WTC11 (cell line): ENCODE results near the gene PTPRN2. TPM values are rescaled to one million over a fixed set of nuclear protein-coding genes. Genes with fewer than 3 reads are reported as not detected.

ENCODE experiments used
- ATAC-seq: fragments of 200-7000 bp; cut with Tn5 transposase; 2 replicates; pipeline ENCODE4 v1.10.0; 2021; ENCODE audit warnings: mild to moderate bottlenecking, moderate library complexity
- CTCF ChIA-PET: fragments of 300-600 bp; sonication (Branson Sonifier 250); formaldehyde crosslinking; loops from one replicate; lab custom pipeline; 2021; ENCODE audit warnings: antibody characterized with exemption; lab: Charles Lee
- POLR2A ChIA-PET: fragments of 350-600 bp; sonication (Branson Sonifier 250); formaldehyde crosslinking; loops from one replicate; lab custom pipeline; 2021; ENCODE audit warnings: antibody characterized with exemption; lab: Charles Lee
- DNase-seq: peaks from one replicate; pipeline ENCODE4 v3.0.0; 2021; ENCODE audit warnings: low spot score
- H3K27ac Mint-ChIP-seq: 2 replicates; pipeline ENCODE4 v1.8.0; 2021; ENCODE audit warnings: mixed read lengths
- H3K27me3 Mint-ChIP-seq: 2 replicates; pipeline ENCODE4 v1.8.0; 2021; ENCODE audit warnings: low read depth, mild to moderate bottlenecking, moderate library complexity, mixed read lengths
- H3K36me3 Mint-ChIP-seq: 2 replicates; pipeline ENCODE4 v1.8.0; 2021; ENCODE audit warnings: mixed read lengths
- H3K4me1 Mint-ChIP-seq: 2 replicates; pipeline ENCODE4 v1.8.0; 2022; ENCODE audit warnings: mixed read lengths
- H3K4me3 Mint-ChIP-seq: 2 replicates; pipeline ENCODE4 v1.8.0; 2021; ENCODE audit warnings: mild to moderate bottlenecking, moderate library complexity, mixed read lengths
- H3K9me3 Mint-ChIP-seq: 2 replicates; pipeline ENCODE4 v1.8.0; 2021; ENCODE audit warnings: mixed read lengths
- AFF4 ChIP-seq: sonication (generic); formaldehyde crosslinking; IDR thresholded peaks from 2 replicates; pipeline ENCODE4 v1.8.1; 2023; ENCODE audit warnings: mild to moderate bottlenecking, missing genetic modification reagents, borderline replicate concordance
- CREB1 ChIP-seq: sonication (generic); formaldehyde crosslinking; IDR thresholded peaks from 2 replicates; pipeline ENCODE4 v1.8.0; 2023; ENCODE audit warnings: mild to moderate bottlenecking, missing genetic modification reagents
- E2F1 ChIP-seq: sonication (generic); formaldehyde crosslinking; IDR thresholded peaks from 2 replicates; pipeline ENCODE4 v1.8.0; 2022; ENCODE audit warnings: mild to moderate bottlenecking, missing genetic modification reagents
- E2F4 ChIP-seq: sonication (generic); formaldehyde crosslinking; IDR thresholded peaks from 2 replicates; pipeline ENCODE4 v1.8.1; 2022; ENCODE audit warnings: low read depth, mild to moderate bottlenecking, moderate library complexity, missing genetic modification reagents, borderline replicate concordance
- ESRRA ChIP-seq: sonication (generic); formaldehyde crosslinking; IDR thresholded peaks from 2 replicates; pipeline ENCODE4 v1.8.1; 2022; ENCODE audit warnings: mild to moderate bottlenecking, missing genetic modification reagents, borderline replicate concordance
- FOXJ3 ChIP-seq: sonication (generic); formaldehyde crosslinking; IDR thresholded peaks from 2 replicates; pipeline ENCODE4 v1.9.0; 2021; ENCODE audit warnings: missing genetic modification reagents, mild to moderate bottlenecking, borderline replicate concordance
- HMGXB4 ChIP-seq: sonication (generic); formaldehyde crosslinking; IDR thresholded peaks from 2 replicates; pipeline ENCODE4 v1.8.1; 2023; ENCODE audit warnings: mild to moderate bottlenecking, moderate library complexity, missing genetic modification reagents
- JUN ChIP-seq: sonication (generic); formaldehyde crosslinking; IDR thresholded peaks from 2 replicates; pipeline ENCODE4 v1.8.0; 2023; ENCODE audit warnings: mild to moderate bottlenecking, missing genetic modification reagents
- MXD4 ChIP-seq: fragments of 250-450 bp; sonication (Bioruptor Pico); IDR thresholded peaks from 2 replicates; pipeline ENCODE4 v1.8.0; 2021; ENCODE audit warnings: mild to moderate bottlenecking, moderate library complexity, borderline replicate concordance
- PRDM15 ChIP-seq: sonication (generic); formaldehyde crosslinking; IDR thresholded peaks from 2 replicates; pipeline ENCODE4 v1.8.0; 2022; ENCODE audit warnings: missing genetic modification reagents
- PRRX2 ChIP-seq: fragments of 250-450 bp; sonication (Bioruptor Pico); IDR thresholded peaks from 2 replicates; pipeline ENCODE4 v1.8.0; 2021; ENCODE audit warnings: mild to moderate bottlenecking
- TEAD1 ChIP-seq: sonication (generic); formaldehyde crosslinking; IDR thresholded peaks from 2 replicates; pipeline ENCODE4 v1.8.0; 2022; ENCODE audit warnings: mild to moderate bottlenecking, missing genetic modification reagents
- TP53 ChIP-seq: sonication (generic); formaldehyde crosslinking; IDR thresholded peaks from 2 replicates; pipeline ENCODE4 v1.8.1; 2023; ENCODE audit warnings: mild to moderate bottlenecking, missing genetic modification reagents
- ZNF219 ChIP-seq: sonication (generic); formaldehyde crosslinking; IDR thresholded peaks from 2 replicates; pipeline ENCODE4 v1.8.0; 2023; ENCODE audit warnings: missing genetic modification reagents, mild to moderate bottlenecking, borderline replicate concordance
- ZNF263 ChIP-seq: sonication (generic); formaldehyde crosslinking; IDR thresholded peaks from 2 replicates; pipeline ENCODE4 v1.8.1; 2022; ENCODE audit warnings: low read depth, mild to moderate bottlenecking, moderate library complexity, missing genetic modification reagents
- ZNF532 ChIP-seq: fragments of 250-450 bp; sonication (Bioruptor Pico); IDR thresholded peaks from 2 replicates; pipeline ENCODE4 v1.9.0; 2021; ENCODE audit warnings: mild to moderate bottlenecking, borderline replicate concordance
- total RNA-seq: library from RNA; stranded (reverse); gene quantifications from 3 replicates; pipeline ENCODE4 v1.2.3, GENCODE V29; 2021

PTPRN2 gene
- total RNA-seq, 1 experiment from 2014 or later: 4.7 TPM

- no peak overlapping the region for H3K4me3 Mint-ChIP-seq
- peaks cover 23% of the 10 kb centered on the region for H3K36me3 Mint-ChIP-seq
- CTCF ChIA-PET: no interaction called here
- POLR2A ChIA-PET: no interaction called here
- H3K4me1 Mint-ChIP-seq: no peaks in the 10 kb centered on the region
- no peak overlapping the region for H3K27ac Mint-ChIP-seq
- H3K9me3 Mint-ChIP-seq: peaks cover 25% of the 10 kb centered on the region
- DNase-seq (no peak), ATAC-seq (no peak)
- H3K27me3 Mint-ChIP-seq: peaks cover 12% of the 10 kb centered on the region
- TF ChIP-seq HMGXB4 (CRISPR knock-in tag) (no peak), TP53 (no peak), MXD4 (no peak), TEAD1 (no peak), ZNF219 (CRISPR knock-in tag) (no peak), ESRRA (no peak), ZNF263 (CRISPR knock-in tag) (no peak), PRRX2 (CRISPR knock-in tag) (no peak), PRDM15 (CRISPR knock-in tag) (no peak), E2F1 (CRISPR knock-in tag) (no peak), CREB1 (no peak), ZNF532 (CRISPR knock-in tag) (no peak), FOXJ3 (CRISPR knock-in tag) (no peak)
These were observed 525.0 kb downstream of the PTPRN2 start for GRCh38 chr7:158062661-158063060.

- Mint-ChIP-seq H3K27ac (no peak overlapping the region), H3K4me3 (no peak overlapping the region), H3K9me3 (peaks cover 25% of the 10 kb centered on the region), H3K4me1 (no peaks in the 10 kb centered on the region), H3K27me3 (peaks cover 12% of the 10 kb centered on the region), H3K36me3 (peaks cover 20% of the 10 kb centered on the region)
- POLR2A ChIA-PET: no interaction called here
- no peak for TF ChIP-seq JUN
- TF ChIP-seq E2F4: no peak
- TF ChIP-seq AFF4 (CRISPR knock-in tag): no peak
- no peak for TF ChIP-seq TP53
- ATAC-seq (no peak), DNase-seq (no peak)
- CTCF ChIA-PET: no interaction called here
These were observed 525.6 kb downstream of the PTPRN2 start for GRCh38 chr7:158061884-158062656.
